Natural killer cell (primary cell): ENCODE results near the gene ADAMTS14. TPM values are rescaled to one million over a fixed set of nuclear protein-coding genes. Genes with fewer than 3 reads are reported as not detected.

Experiments
- ATAC-seq, 3 donors: fragments of 150-1000 bp in 2 of 3; fragments of 200-7000 bp in 1 of 3; cut with Tn5 transposase; 1 replicate in 1 of 3; 2 replicates in 2 of 3; pipeline ENCODE4 v1.10.0; 2021; ENCODE audit warnings: mild to moderate bottlenecking in 2 of 3, moderate library complexity in 2 of 3
- DNase-seq, 2 donors: peaks; one replicate each; pipeline versions ENCODE4 v3.0.0 to v3.0.0-alpha.2; 2013 to 2021; ENCODE audit warnings: mixed read lengths in 1 of 2
- H3K27ac ChIP-seq: one replicate; pipeline ENCODE4 v1.5.1; 2013; ENCODE audit warnings: mild to moderate bottlenecking, low read length
- H3K27me3 ChIP-seq: one replicate; pipeline ENCODE4 v1.6.1; 2013; ENCODE audit warnings: low read length; ENCODE audit not compliant: control insufficient read depth, insufficient read depth
- H3K36me3 ChIP-seq: one replicate; pipeline ENCODE4 v1.6.1; 2013; ENCODE audit warnings: low read length; ENCODE audit not compliant: control insufficient read depth, insufficient read depth
- H3K4me1 ChIP-seq: one replicate; pipeline ENCODE4 v1.6.1; 2013; ENCODE audit warnings: low read length; ENCODE audit not compliant: control insufficient read depth, insufficient read depth
- H3K4me3 ChIP-seq: one replicate; pipeline ENCODE4 v1.5.1; 2013; ENCODE audit warnings: low read length
- H3K9me3 ChIP-seq: one replicate; pipeline ENCODE4 v1.6.1; 2013; ENCODE audit warnings: low read length; ENCODE audit not compliant: control insufficient read depth, insufficient read depth
- H3K27ac Mint-ChIP-seq, 2 donors: one replicate each; pipeline ENCODE4 v1.8.0; 2022; ENCODE audit warnings: mild to moderate bottlenecking in 2 of 2, mixed read lengths in 2 of 2, moderate library complexity in 1 of 2
- H3K27me3 Mint-ChIP-seq, 2 donors: one replicate each; pipeline ENCODE4 v1.8.0; 2022; ENCODE audit warnings: low read depth in 2 of 2, mixed read lengths in 2 of 2
- H3K36me3 Mint-ChIP-seq: one replicate; pipeline ENCODE4 v1.8.0; 2022; ENCODE audit warnings: mixed read lengths
- H3K4me1 Mint-ChIP-seq, 2 donors: one replicate each; pipeline ENCODE4 v1.8.0; 2022; ENCODE audit warnings: mixed read lengths in 2 of 2
- H3K4me3 Mint-ChIP-seq: one replicate; pipeline ENCODE4 v1.8.0; 2022; ENCODE audit warnings: mild to moderate bottlenecking, moderate library complexity, mixed read lengths
- H3K9me3 Mint-ChIP-seq, 2 donors: one replicate each; pipeline ENCODE4 v1.8.0; 2022; ENCODE audit warnings: mixed read lengths in 2 of 2
- WGBS: methylation state at CpG from one replicate; pipeline ENCODE4 v1.1.7; 2013; ENCODE audit warnings: missing lambda C conversion rate; ENCODE audit not compliant: insufficient coverage; 5-methylcytosine and 5-hydroxymethylcytosine counted together
- intact Hi-C: fragments of 100-400 bp; cut with micrococcal nuclease; formaldehyde crosslinking; loops from one replicate; pipeline ENCODE4 v1.14.2; 2022
- total RNA-seq, 4 donors: library from RNA; stranded (reverse); fragments of 120-200 nt in 1 of 4; gene quantifications; one replicate each; pipeline versions ENCODE4 v1.2.3 to v1.2.4, GENCODE V29; 2013 to 2022
- TF ChIP-seq, protein P1 (sequence below): fragments of 200-600 bp; IDR thresholded peaks from one replicate; pipeline ENCODE4 v1.8.0; 2022; ENCODE audit warnings: antibody characterized with exemption

The ADAMTS14 gene
- total RNA-seq, 3 donors from 2014 or later (not counting 1 experiment from before 2014, with no cell fraction given) = 0.70 to 1.5 (median 1.1) TPM

DNA sequence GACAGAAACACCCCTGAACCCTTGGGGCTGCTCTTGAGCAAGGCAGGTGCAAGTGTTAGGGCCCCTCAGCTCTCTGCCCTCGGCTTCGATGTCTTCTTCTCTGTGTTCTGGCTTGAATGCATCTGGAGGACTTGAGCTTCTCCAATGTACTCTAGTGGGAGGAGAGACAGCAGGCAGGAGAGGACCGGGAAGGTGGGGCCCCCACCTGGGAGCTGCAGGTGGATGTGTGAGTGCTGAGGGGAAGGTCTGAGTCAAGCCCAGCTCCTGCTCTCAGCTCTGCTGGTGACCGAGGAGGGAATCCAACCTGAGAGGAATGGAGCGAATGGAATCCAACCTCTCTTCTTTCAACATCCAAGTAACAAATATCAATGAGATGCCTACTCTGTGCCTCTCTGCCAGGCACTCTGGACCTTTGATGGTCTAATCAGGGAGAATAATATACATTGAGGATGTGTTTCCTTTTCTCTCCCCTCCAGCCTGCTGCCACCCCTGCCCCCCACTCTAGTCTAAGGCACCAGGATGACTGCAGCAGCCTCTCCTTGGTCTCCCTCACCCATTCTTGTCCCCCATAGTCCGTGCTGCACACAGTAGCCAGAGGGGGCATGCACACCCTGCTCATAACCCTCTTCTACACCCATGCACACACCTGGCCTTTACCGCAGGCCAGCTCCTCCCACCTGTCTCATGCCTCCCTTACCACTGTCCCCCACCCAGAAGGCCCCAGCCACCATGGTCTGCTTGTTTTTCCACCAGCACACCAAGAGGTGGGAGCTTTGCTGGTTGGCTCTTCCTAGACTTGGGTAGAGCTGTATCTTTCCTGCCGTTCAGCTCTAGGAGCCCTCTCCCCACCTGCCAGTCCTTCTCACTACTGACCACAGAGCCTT lies 99.2 kb downstream of the ADAMTS14 start:
- Mint-ChIP-seq H3K4me1 (peaks cover 0 to 4% of the 10 kb centered on the region in 2 donors), H3K4me3 (no peak overlapping the region), H3K27me3 (peaks cover 0 to 3% of the 10 kb centered on the region in 2 donors), H3K9me3 (no peaks in the 10 kb centered on the region), H3K36me3 (no peaks in the 10 kb centered on the region), H3K27ac (no peak overlapping the region)
- ATAC-seq (no peak), DNase-seq (peak in 1 of 2 donors; percentile 4)
- WGBS = 89% methylated on average over 8 of the region's 8 CpGs
- Histone ChIP-seq H3K27me3 (no peaks in the 10 kb centered on the region), H3K27ac (no peak overlapping the region), H3K36me3 (no peaks in the 10 kb centered on the region), H3K9me3 (no peaks in the 10 kb centered on the region), H3K4me1 (no peaks in the 10 kb centered on the region), H3K4me3 (no peak overlapping the region)
- intact Hi-C loops = no loop called here
- TF ChIP-seq, protein P1, sequence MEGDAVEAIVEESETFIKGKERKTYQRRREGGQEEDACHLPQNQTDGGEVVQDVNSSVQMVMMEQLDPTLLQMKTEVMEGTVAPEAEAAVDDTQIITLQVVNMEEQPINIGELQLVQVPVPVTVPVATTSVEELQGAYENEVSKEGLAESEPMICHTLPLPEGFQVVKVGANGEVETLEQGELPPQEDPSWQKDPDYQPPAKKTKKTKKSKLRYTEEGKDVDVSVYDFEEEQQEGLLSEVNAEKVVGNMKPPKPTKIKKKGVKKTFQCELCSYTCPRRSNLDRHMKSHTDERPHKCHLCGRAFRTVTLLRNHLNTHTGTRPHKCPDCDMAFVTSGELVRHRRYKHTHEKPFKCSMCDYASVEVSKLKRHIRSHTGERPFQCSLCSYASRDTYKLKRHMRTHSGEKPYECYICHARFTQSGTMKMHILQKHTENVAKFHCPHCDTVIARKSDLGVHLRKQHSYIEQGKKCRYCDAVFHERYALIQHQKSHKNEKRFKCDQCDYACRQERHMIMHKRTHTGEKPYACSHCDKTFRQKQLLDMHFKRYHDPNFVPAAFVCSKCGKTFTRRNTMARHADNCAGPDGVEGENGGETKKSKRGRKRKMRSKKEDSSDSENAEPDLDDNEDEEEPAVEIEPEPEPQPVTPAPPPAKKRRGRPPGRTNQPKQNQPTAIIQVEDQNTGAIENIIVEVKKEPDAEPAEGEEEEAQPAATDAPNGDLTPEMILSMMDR = no peak

DNA sequence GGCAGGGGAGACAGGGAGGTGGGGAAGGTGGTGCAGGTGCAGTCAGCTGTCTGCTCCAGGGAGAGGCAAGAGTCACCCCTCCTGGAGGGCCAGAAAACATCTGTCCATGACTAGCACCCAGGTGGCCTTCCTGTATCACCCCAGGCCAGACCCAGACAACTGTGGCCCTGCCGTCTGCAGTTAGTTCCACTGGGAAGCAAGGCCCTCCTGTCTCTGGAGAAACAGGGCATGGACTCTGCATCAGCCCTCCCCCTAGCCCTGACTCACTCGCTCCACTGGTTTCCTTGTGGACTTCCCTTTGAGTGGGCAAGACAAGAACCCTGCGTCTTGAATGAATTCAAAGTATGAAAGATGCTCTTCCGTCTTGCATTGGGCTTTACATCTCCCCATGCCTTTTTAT lies 100.3 kb downstream of the ADAMTS14 start:
- intact Hi-C loops = no loop called here
- Mint-ChIP-seq H3K4me3 (no peak overlapping the region), H3K4me1 (peaks cover 0 to 4% of the 10 kb centered on the region in 2 donors), H3K27me3 (peaks cover 0 to 3% of the 10 kb centered on the region in 2 donors), H3K9me3 (no peaks in the 10 kb centered on the region), H3K27ac (no peak overlapping the region), H3K36me3 (no peaks in the 10 kb centered on the region)
- H3K9me3 ChIP-seq = no peaks in the 10 kb centered on the region
- ATAC-seq = no peak
- H3K4me3 ChIP-seq = no peak overlapping the region
- no peaks in the 10 kb centered on the region for H3K36me3 ChIP-seq
- no peak overlapping the region for H3K27ac ChIP-seq
- 89% methylated on average over 4 of the region's 4 CpGs for WGBS
- no peaks in the 10 kb centered on the region for H3K27me3 ChIP-seq
- peak in 1 of 2 donors; percentile 10 for DNase-seq
- no peaks in the 10 kb centered on the region for H3K4me1 ChIP-seq
- TF ChIP-seq, protein P1 = no peak

DNA sequence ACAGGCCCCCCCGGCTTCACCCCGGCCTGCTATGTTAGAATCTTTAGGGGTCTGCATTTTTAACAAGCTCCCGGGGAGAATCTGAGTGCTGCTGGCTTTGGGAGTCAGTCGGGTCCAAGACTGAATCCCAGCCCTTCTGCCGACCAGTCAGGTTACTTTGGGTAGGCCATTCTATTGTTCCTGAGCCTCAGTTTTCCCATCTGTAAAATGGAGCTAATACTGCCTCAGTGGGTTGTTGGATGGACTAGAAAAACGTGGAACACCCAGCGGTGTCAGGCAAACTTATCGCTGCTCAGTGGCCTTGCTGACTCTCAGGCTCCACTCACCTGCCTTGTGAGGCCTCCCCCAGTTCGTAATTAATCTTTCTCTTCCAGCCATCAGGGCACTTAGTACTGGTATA lies 101.2 kb downstream of the ADAMTS14 start:
- DNase-seq = peak in 1 of 2 donors; percentile 4
- no peak overlapping the region for H3K27ac ChIP-seq
- TF ChIP-seq, protein P1 = no peak
- Mint-ChIP-seq H3K4me1 (peaks cover 0 to 4% of the 10 kb centered on the region in 2 donors), H3K4me3 (no peak overlapping the region), H3K27me3 (no peaks in the 10 kb centered on the region), H3K36me3 (no peaks in the 10 kb centered on the region), H3K9me3 (no peaks in the 10 kb centered on the region), H3K27ac (no peak overlapping the region)
- ATAC-seq = no peak
- H3K9me3 ChIP-seq = no peaks in the 10 kb centered on the region
- H3K4me1 ChIP-seq = no peaks in the 10 kb centered on the region
- H3K27me3 ChIP-seq = no peaks in the 10 kb centered on the region
- H3K36me3 ChIP-seq = no peaks in the 10 kb centered on the region
- no peak overlapping the region for H3K4me3 ChIP-seq
- 77% methylated on average over 9 of the region's 9 CpGs for WGBS
- intact Hi-C loops = no loop called here
